HCT116 (cell line): ENCODE measurements around the gene SH3GL2.

Experiments
- POLR2A ChIP-seq: IDR thresholded peaks from 2 replicates; pipeline ENCODE4 v1.7.0; 2011; ENCODE audit warnings: borderline replicate concordance; ENCODE audit not compliant: insufficient read depth, insufficient read length; ENCODE audit errors: extremely low read depth
- SP1 ChIP-seq: IDR thresholded peaks from 2 replicates; pipeline ENCODE4 v1.6.1; 2012; ENCODE audit warnings: low read depth
- SRF ChIP-seq: IDR thresholded peaks from 2 replicates; pipeline ENCODE4 v1.6.1; 2012; ENCODE audit warnings: low read depth

- no peak for TF ChIP-seq SRF
- TF ChIP-seq POLR2A: no peak
- TF ChIP-seq SP1: no peak
These were observed 45.1 kb downstream of the SH3GL2 start for GRCh38 chr9:17623965-17624364.
